ENCODE data around the gene DNPH1.

GRCh38 chr6:43268782-43269272 is 39.5 kb upstream of the DNPH1 start:
- TF ChIP-seq, protein P1, sequence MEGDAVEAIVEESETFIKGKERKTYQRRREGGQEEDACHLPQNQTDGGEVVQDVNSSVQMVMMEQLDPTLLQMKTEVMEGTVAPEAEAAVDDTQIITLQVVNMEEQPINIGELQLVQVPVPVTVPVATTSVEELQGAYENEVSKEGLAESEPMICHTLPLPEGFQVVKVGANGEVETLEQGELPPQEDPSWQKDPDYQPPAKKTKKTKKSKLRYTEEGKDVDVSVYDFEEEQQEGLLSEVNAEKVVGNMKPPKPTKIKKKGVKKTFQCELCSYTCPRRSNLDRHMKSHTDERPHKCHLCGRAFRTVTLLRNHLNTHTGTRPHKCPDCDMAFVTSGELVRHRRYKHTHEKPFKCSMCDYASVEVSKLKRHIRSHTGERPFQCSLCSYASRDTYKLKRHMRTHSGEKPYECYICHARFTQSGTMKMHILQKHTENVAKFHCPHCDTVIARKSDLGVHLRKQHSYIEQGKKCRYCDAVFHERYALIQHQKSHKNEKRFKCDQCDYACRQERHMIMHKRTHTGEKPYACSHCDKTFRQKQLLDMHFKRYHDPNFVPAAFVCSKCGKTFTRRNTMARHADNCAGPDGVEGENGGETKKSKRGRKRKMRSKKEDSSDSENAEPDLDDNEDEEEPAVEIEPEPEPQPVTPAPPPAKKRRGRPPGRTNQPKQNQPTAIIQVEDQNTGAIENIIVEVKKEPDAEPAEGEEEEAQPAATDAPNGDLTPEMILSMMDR (conservative IDR thresholded peaks at IDR 0.05): no peak
- no peak for TF ChIP-seq EZH2 (IDR thresholded peaks at IDR 0.05; ENCODE audit: low read depth)

Data from PC-9 (cell line).